ENCODE results near the gene COL21A1.

- TF ChIP-seq CTCF (CRISPR knock-in tag; IDR thresholded peaks at IDR 0.05), result no peak
- no peak for TF ChIP-seq SNAPC2 (CRISPR knock-in tag; IDR thresholded peaks at IDR 0.05)
- no peak for TF ChIP-seq EP300 (IDR thresholded peaks at IDR 0.05; ENCODE audit: low read depth in 2 of 2, low read length in 2 of 2)
- TF ChIP-seq EP300 (CRISPR knock-in tag; IDR thresholded peaks at IDR 0.05; ENCODE audit: borderline replicate concordance), result no peak
- TF ChIP-seq SCMH1 (CRISPR knock-in tag; IDR thresholded peaks at IDR 0.05; ENCODE audit: borderline replicate concordance), result no peak
- no peak for TF ChIP-seq NR2F2 (IDR thresholded peaks at IDR 0.05; ENCODE audit: borderline replicate concordance, low read depth)
- TF ChIP-seq, protein P1, sequence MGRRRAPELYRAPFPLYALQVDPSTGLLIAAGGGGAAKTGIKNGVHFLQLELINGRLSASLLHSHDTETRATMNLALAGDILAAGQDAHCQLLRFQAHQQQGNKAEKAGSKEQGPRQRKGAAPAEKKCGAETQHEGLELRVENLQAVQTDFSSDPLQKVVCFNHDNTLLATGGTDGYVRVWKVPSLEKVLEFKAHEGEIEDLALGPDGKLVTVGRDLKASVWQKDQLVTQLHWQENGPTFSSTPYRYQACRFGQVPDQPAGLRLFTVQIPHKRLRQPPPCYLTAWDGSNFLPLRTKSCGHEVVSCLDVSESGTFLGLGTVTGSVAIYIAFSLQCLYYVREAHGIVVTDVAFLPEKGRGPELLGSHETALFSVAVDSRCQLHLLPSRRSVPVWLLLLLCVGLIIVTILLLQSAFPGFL (CRISPR knock-in tag; IDR thresholded peaks at IDR 0.05), result no peak
- TF ChIP-seq ZNF343 (CRISPR knock-in tag; IDR thresholded peaks at IDR 0.05), result no peak
- TF ChIP-seq RFX5 (IDR thresholded peaks at IDR 0.05; ENCODE audit: low read depth, low read length), result no peak
- no peak for TF ChIP-seq THAP11 (CRISPR knock-in tag; IDR thresholded peaks at IDR 0.05)
Measured at GRCh38 chr6:56023829-56024228, 223.6 kb downstream of the COL21A1 start.

Data from HepG2 (cell line).